Trophoblast cell (in vitro differentiated cells and primary cell): ENCODE measurements around the gene FNDC3B.

Experiments
- DNase-seq, 2 donors: peaks; one replicate each; pipeline ENCODE4 v3.0.0-alpha.2; 2016
- H2AFZ ChIP-seq: 2 replicates; pipeline ENCODE4 v1.6.1; 2013; ENCODE audit warnings: low read length, moderate library complexity, mild to moderate bottlenecking; ENCODE audit not compliant: insufficient read depth, poor library complexity
- H2AK5ac ChIP-seq: 2 replicates; pipeline ENCODE4 v1.6.1; 2013; ENCODE audit warnings: mild to moderate bottlenecking, low read length
- H2BK120ac ChIP-seq: 2 replicates; pipeline ENCODE4 v1.6.1; 2013; ENCODE audit warnings: low read length, mild to moderate bottlenecking, moderate library complexity; ENCODE audit not compliant: insufficient read depth, poor library complexity
- H2BK12ac ChIP-seq: 2 replicates; pipeline ENCODE4 v1.6.1; 2013; ENCODE audit warnings: mild to moderate bottlenecking, low read length, moderate library complexity
- H2BK5ac ChIP-seq: 2 replicates; pipeline ENCODE4 v1.6.1; 2013; ENCODE audit warnings: low read length, low read depth, moderate library complexity, mild to moderate bottlenecking; ENCODE audit not compliant: poor library complexity
- H3K14ac ChIP-seq: 2 replicates; pipeline ENCODE4 v1.6.1; 2013; ENCODE audit warnings: mild to moderate bottlenecking, low read length
- H3K18ac ChIP-seq: 2 replicates; pipeline ENCODE4 v1.6.1; 2013; ENCODE audit warnings: mild to moderate bottlenecking, low read length
- H3K23ac ChIP-seq: 2 replicates; pipeline ENCODE4 v1.6.1; 2013; ENCODE audit warnings: low read length
- H3K27ac ChIP-seq: 2 replicates; pipeline ENCODE4 v1.5.1; 2013; ENCODE audit warnings: low read depth, mild to moderate bottlenecking, inconsistent platforms, low read length, moderate library complexity
- H3K27me3 ChIP-seq: 2 replicates; pipeline ENCODE4 v1.6.1; 2013; ENCODE audit warnings: inconsistent platforms, mild to moderate bottlenecking, low read length, moderate library complexity; ENCODE audit not compliant: insufficient read depth
- H3K36me3 ChIP-seq, 2 experiments: 1 replicate in 1 of 2; 2 replicates in 1 of 2; pipeline ENCODE4 v1.6.1; 2013; ENCODE audit warnings: low read length in 2 of 2, mild to moderate bottlenecking in 2 of 2, moderate library complexity in 1 of 2; ENCODE audit not compliant: insufficient read depth in 2 of 2, control insufficient read depth in 1 of 2
- H3K4ac ChIP-seq: 2 replicates; pipeline ENCODE4 v1.6.1; 2013; ENCODE audit warnings: low read depth, mild to moderate bottlenecking, low read length, moderate library complexity
- H3K4me1 ChIP-seq, 2 experiments: 1 replicate in 1 of 2; 2 replicates in 1 of 2; pipeline ENCODE4 v1.6.1; 2013; ENCODE audit warnings: low read length in 2 of 2, mild to moderate bottlenecking in 2 of 2, moderate library complexity in 1 of 2; ENCODE audit not compliant: insufficient read depth in 2 of 2, control insufficient read depth in 1 of 2
- H3K4me2 ChIP-seq: 2 replicates; pipeline ENCODE4 v1.6.1; 2013; ENCODE audit warnings: inconsistent platforms, mild to moderate bottlenecking, low read length, moderate library complexity
- H3K4me3 ChIP-seq: 2 replicates; pipeline ENCODE4 v1.5.1; 2013; ENCODE audit warnings: mild to moderate bottlenecking, low read depth, low read length, inconsistent platforms
- H3K79me1 ChIP-seq: one replicate; pipeline ENCODE4 v1.6.1; 2013; ENCODE audit warnings: low read length
- H3K79me2 ChIP-seq: 2 replicates; pipeline ENCODE4 v1.6.1; 2013; ENCODE audit warnings: low read length, mild to moderate bottlenecking; ENCODE audit not compliant: control insufficient read depth, insufficient read depth, poor library complexity
- H3K9ac ChIP-seq: 2 replicates; pipeline ENCODE4 v1.6.1; 2013; ENCODE audit warnings: mild to moderate bottlenecking, low read length
- H3K9me3 ChIP-seq: 2 replicates; pipeline ENCODE4 v1.6.1; 2013; ENCODE audit warnings: low read depth, mild to moderate bottlenecking, control low read depth, inconsistent platforms, low read length; ENCODE audit not compliant: insufficient read depth
- H4K12ac ChIP-seq: 2 replicates; pipeline ENCODE4 v1.6.1; 2013; ENCODE audit warnings: low read depth, mild to moderate bottlenecking, low read length, moderate library complexity
- H4K8ac ChIP-seq: 2 replicates; pipeline ENCODE4 v1.6.1; 2013; ENCODE audit warnings: low read depth, mild to moderate bottlenecking, low read length, moderate library complexity
- H4K91ac ChIP-seq: one replicate; pipeline ENCODE4 v1.6.1; 2013; ENCODE audit warnings: low read depth, mild to moderate bottlenecking, low read length, moderate library complexity
- WGBS: extraction: QIAGEN DNeasy Blood & Tissue Kit; methylation state at CpG from one replicate; pipeline ENCODE4 v1.1.7; 2013; ENCODE audit warnings: missing lambda C conversion rate; ENCODE audit not compliant: insufficient read length, insufficient coverage; ENCODE audit errors: extremely low coverage; 5-methylcytosine and 5-hydroxymethylcytosine counted together

Gene FNDC3B

DNA sequence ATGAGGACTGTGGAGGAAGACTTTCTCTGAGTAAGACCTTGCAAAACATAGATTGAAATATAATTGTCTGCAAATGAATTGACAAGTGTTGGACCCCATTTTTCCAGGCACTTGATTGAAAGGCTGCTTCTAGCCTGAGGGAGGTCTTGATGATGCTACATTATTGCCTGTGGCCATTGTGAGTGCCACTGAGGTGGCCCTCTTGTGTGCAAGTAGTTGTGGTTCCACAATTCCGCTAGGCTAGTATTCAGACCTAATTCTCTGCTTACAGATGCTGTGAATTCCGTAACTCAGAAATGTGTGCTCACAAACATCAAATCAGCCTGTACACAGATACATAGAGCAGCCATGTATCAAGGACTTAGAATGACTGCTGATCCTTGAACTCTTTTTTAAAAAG lies 34.7 kb downstream of the FNDC3B start:
- Histone ChIP-seq H3K4me2 (no peak overlapping the region), H3K27ac (no peak overlapping the region), H3K9ac (no peak overlapping the region), H3K79me1 (no peaks in the 10 kb centered on the region), H3K27me3 (no peaks in the 10 kb centered on the region), H3K18ac (no peak overlapping the region), H2AK5ac (no peak overlapping the region), H3K4ac (peak overlapping the region; percentile 8), H3K14ac (no peak overlapping the region), H3K4me3 (no peak overlapping the region), H4K12ac (no peak overlapping the region), H3K9me3 (no peaks in the 10 kb centered on the region), H3K79me2 (peaks cover 2% of the 10 kb centered on the region), H4K91ac (no peak overlapping the region), H2BK120ac (no peak overlapping the region), H3K23ac (no peak overlapping the region), H2AFZ (no peak overlapping the region), H2BK12ac (no peak overlapping the region), H3K36me3 (peaks cover 0 to 4% of the 10 kb centered on the region in 2 experiments), H2BK5ac (no peak overlapping the region), H4K8ac (no peak overlapping the region), H3K4me1 (peaks cover 0 to 2% of the 10 kb centered on the region in 2 experiments)
- DNase-seq: no peak
- no CpG with 5 or more reads among the region's 2 CpGs for WGBS

DNA sequence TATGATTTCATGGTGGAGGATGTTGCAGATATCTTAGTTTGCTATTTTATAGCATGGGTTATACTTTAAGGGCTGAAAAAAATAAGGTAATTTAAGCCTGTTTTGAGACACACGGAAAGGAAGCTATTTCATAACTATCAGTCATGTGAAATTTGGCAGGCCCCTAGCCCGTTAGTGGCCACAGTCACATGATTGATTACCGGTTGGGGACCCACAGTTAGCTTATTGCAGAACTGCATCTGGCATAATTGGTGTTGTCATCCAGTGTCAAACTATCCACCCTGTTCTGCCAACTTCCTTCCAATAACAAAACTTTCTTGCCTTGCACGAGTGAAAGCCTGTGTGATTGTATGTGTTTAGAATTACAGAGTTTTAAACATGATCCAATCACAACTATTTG lies 35.2 kb downstream of the FNDC3B start:
- no peaks in the 10 kb centered on the region for H3K9me3 ChIP-seq
- no peak overlapping the region for H4K91ac ChIP-seq
- DNase-seq: no peak
- no peak overlapping the region for H3K27ac ChIP-seq
- H2AFZ ChIP-seq: no peak overlapping the region
- no peak overlapping the region for H3K4me3 ChIP-seq
- no peak overlapping the region for H2BK5ac ChIP-seq
- no peak overlapping the region for H3K4me2 ChIP-seq
- WGBS: no CpG with 5 or more reads among the region's 4 CpGs
- peaks cover 0 to 4% of the 10 kb centered on the region in 2 experiments for H3K36me3 ChIP-seq
- H3K27me3 ChIP-seq: no peaks in the 10 kb centered on the region
- no peaks in the 10 kb centered on the region for H3K4me1 ChIP-seq
- no peak overlapping the region for H3K23ac ChIP-seq
- no peak overlapping the region for H3K9ac ChIP-seq
- H4K8ac ChIP-seq: no peak overlapping the region
- no peak overlapping the region for H3K18ac ChIP-seq
- no peak overlapping the region for H3K14ac ChIP-seq
- no peak overlapping the region for H2BK120ac ChIP-seq
- peak overlapping the region; percentile 78 for H3K4ac ChIP-seq
- no peak overlapping the region for H2AK5ac ChIP-seq
- peaks cover 2% of the 10 kb centered on the region for H3K79me2 ChIP-seq
- H4K12ac ChIP-seq: no peak overlapping the region
- no peaks in the 10 kb centered on the region for H3K79me1 ChIP-seq
- H2BK12ac ChIP-seq: no peak overlapping the region

DNA sequence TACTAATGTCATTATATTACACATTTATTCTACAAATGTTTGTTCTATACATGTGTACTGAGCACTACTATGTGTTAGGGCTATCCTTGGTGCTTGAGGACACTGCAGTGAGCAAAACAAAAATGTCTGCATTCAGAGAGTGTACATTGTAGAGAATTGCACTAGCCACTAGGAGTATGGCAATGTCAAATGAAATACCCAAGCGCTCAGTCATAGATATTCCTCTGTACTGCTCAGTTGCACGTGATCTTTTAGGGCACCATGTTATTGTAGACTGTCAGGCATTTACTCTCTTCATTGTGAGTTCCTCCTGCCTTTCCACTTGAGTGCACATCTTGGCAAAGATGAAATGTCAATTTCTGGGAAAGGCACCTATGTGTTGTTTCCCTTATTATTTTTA lies 36.8 kb downstream of the FNDC3B start:
- H2BK12ac ChIP-seq: no peak overlapping the region
- H3K4me3 ChIP-seq: no peak overlapping the region
- no peak overlapping the region for H3K27ac ChIP-seq
- peaks cover 2% of the 10 kb centered on the region for H3K79me2 ChIP-seq
- H3K79me1 ChIP-seq: no peaks in the 10 kb centered on the region
- WGBS: no CpG with 5 or more reads among the region's 2 CpGs
- H3K9ac ChIP-seq: no peak overlapping the region
- H3K23ac ChIP-seq: no peak overlapping the region
- H4K91ac ChIP-seq: no peak overlapping the region
- H3K4ac ChIP-seq: peak overlapping the region; percentile 52
- no peak overlapping the region for H3K14ac ChIP-seq
- no peak overlapping the region for H4K8ac ChIP-seq
- no peaks in the 10 kb centered on the region for H3K27me3 ChIP-seq
- H4K12ac ChIP-seq: no peak overlapping the region
- no peaks in the 10 kb centered on the region for H3K9me3 ChIP-seq
- H2AK5ac ChIP-seq: no peak overlapping the region
- no peak overlapping the region for H2BK120ac ChIP-seq
- H3K36me3 ChIP-seq: peaks cover 0 to 4% of the 10 kb centered on the region in 2 experiments
- DNase-seq: peak in 1 of 2 donors; percentile 59
- no peak overlapping the region for H3K18ac ChIP-seq
- H2AFZ ChIP-seq: no peak overlapping the region
- no peak overlapping the region for H2BK5ac ChIP-seq
- H3K4me2 ChIP-seq: no peak overlapping the region
- no peaks in the 10 kb centered on the region for H3K4me1 ChIP-seq

DNA sequence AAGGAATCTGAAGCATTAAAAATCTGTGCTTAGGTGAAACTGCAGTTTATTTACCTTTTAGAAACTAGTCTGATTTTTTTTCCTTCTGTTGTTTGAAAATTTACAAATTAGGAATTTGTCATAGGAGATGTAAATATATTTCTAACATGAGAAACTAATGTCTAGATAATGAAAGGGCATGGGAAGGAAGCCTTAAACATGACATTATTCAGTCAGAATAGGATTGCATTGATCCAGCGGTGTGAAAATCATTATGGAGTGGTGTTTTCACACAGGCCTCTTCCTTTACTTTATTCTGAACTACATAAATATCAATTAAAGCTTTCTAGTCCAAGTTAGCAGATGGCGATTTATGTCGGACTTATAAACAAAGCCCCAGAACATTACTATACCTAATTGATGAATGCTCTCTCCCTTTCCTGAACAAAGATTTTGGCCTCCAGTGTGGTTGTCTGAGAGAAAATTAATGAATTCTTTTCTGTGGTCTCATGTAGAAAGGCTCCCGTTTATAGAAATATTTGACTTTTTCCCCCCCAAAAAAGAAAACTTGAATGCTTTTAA lies 37.9 kb downstream of the FNDC3B start:
- Histone ChIP-seq H3K4me2 (no peak overlapping the region), H4K8ac (no peak overlapping the region), H2BK120ac (no peak overlapping the region), H3K18ac (no peak overlapping the region), H2AFZ (no peak overlapping the region), H4K12ac (no peak overlapping the region), H2BK12ac (no peak overlapping the region), H3K4me3 (no peak overlapping the region), H2BK5ac (no peak overlapping the region), H3K9ac (no peak overlapping the region), H4K91ac (no peak overlapping the region), H3K14ac (no peak overlapping the region), H3K79me2 (peaks cover 2% of the 10 kb centered on the region), H3K4ac (no peak overlapping the region), H3K27ac (no peak overlapping the region), H3K79me1 (no peaks in the 10 kb centered on the region), H3K27me3 (no peaks in the 10 kb centered on the region), H3K9me3 (no peaks in the 10 kb centered on the region), H3K4me1 (no peaks in the 10 kb centered on the region), H3K36me3 (peaks cover 0 to 4% of the 10 kb centered on the region in 2 experiments), H2AK5ac (no peak overlapping the region), H3K23ac (no peak overlapping the region)
- no CpG with 5 or more reads among the region's 4 CpGs for WGBS
- DNase-seq: no peak
